ENCODE data around the gene TMEM184A. TPM values are rescaled to one million over a fixed set of nuclear protein-coding genes. Genes with fewer than 3 reads are reported as not detected.

The TMEM184A gene
- total and polyA plus RNA-seq, 9 donors, result 0.45 to 4.2 (median 0.57) TPM

- 69% methylated on average over 19 of the region's 19 CpGs for WGBS (ENCODE audit: insufficient coverage)
- no peaks in the 10 kb centered on the region for H3K9me3 ChIP-seq (replicated peaks; ENCODE audit: control insufficient read depth, low read depth, low read length)
- no peak overlapping the region for H3K27ac ChIP-seq (ENCODE audit: low read length)
- no peak for DNase-seq
- H3K4me1 ChIP-seq (ENCODE audit: control insufficient read depth, insufficient read depth, low read length), result peaks cover 3% of the 10 kb centered on the region
- no peak overlapping the region for H3K4me3 ChIP-seq (ENCODE audit: low read length)
- peaks cover 2% of the 10 kb centered on the region for H3K27me3 ChIP-seq (ENCODE audit: control insufficient read depth, insufficient read depth, low read length)
- no peaks in the 10 kb centered on the region for H3K36me3 ChIP-seq (ENCODE audit: control insufficient read depth, insufficient read depth, low read length)
Measured at GRCh38 chr7:1580422-1581030, 24.5 kb upstream of the TMEM184A start.

GRCh38 chr7:1579481-1580421 lies 23.7 kb upstream of the TMEM184A start:
- H3K4me1 ChIP-seq (ENCODE audit: control insufficient read depth, insufficient read depth, low read length), result peaks cover 3% of the 10 kb centered on the region
- DNase-seq, result peak; percentile 80
- no peaks in the 10 kb centered on the region for H3K36me3 ChIP-seq (ENCODE audit: control insufficient read depth, insufficient read depth, low read length)
- peaks cover 2% of the 10 kb centered on the region for H3K27me3 ChIP-seq (ENCODE audit: control insufficient read depth, insufficient read depth, low read length)
- no peak overlapping the region for H3K4me3 ChIP-seq (ENCODE audit: low read length)
- WGBS (ENCODE audit: insufficient coverage), result 29% methylated on average over 10 of the region's 14 CpGs
- H3K9me3 ChIP-seq (replicated peaks; ENCODE audit: control insufficient read depth, low read depth, low read length), result no peaks in the 10 kb centered on the region
- H3K27ac ChIP-seq (ENCODE audit: low read length), result no peak overlapping the region

GRCh38 chr7:1578513-1578912 lies 22.5 kb upstream of the TMEM184A start:
- Histone ChIP-seq H3K36me3 (ENCODE audit: control insufficient read depth, insufficient read depth, low read length) (no peaks in the 10 kb centered on the region), H3K9me3 (replicated peaks; ENCODE audit: control insufficient read depth, low read depth, low read length) (no peaks in the 10 kb centered on the region), H3K4me1 (ENCODE audit: control insufficient read depth, insufficient read depth, low read length) (peaks cover 3% of the 10 kb centered on the region), H3K27me3 (ENCODE audit: control insufficient read depth, insufficient read depth, low read length) (peaks cover 2% of the 10 kb centered on the region), H3K27ac (ENCODE audit: low read length) (no peak overlapping the region), H3K4me3 (ENCODE audit: low read length) (no peak overlapping the region)
- DNase-seq, result no peak
- WGBS (ENCODE audit: insufficient coverage), result 94% methylated on average over 4 of the region's 6 CpGs

DNA sequence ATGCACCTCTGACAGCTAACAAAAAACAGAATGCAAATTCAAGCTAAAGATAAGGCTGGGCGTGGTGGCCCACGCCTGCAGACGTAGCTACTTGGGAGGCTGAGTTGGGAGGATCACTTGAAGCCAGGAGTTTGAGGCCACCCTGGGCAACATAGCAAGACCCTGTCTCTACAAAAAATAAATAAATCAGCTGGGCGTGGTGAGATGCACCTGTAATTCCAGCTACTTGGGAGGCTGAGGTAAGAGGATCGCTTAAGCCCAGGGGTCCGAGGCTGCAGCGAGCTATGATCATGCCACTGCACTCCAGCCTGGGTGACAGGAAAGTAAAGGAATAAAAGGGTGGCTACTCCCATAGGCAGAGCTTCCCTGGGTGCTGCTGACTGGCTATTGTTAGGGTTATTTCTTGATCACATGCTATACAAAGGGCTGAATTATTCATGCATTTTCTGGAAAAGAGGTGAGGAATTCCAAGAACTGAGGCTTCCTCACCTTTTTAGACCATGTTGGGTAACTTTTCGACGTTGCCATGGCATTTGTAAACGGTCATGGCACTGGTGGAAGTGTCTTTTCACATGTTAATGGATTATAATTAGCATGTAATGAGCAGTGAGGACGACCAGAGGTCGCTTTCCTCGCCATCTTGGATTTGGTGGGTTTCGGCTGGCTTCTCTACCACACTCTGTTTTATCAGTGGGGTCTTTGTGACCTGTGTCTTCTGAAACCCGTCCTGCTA lies 20.7 kb upstream of the TMEM184A start:
- H3K4me1 ChIP-seq (ENCODE audit: control insufficient read depth, insufficient read depth, low read length), result peaks cover 6% of the 10 kb centered on the region
- WGBS (ENCODE audit: insufficient coverage), result 34% methylated on average over 6 of the region's 15 CpGs
- H3K36me3 ChIP-seq (ENCODE audit: control insufficient read depth, insufficient read depth, low read length), result no peaks in the 10 kb centered on the region
- DNase-seq, result no peak
- H3K9me3 ChIP-seq (replicated peaks; ENCODE audit: control insufficient read depth, low read depth, low read length), result no peaks in the 10 kb centered on the region
- H3K27ac ChIP-seq (ENCODE audit: low read length), result no peak overlapping the region
- H3K27me3 ChIP-seq (ENCODE audit: control insufficient read depth, insufficient read depth, low read length), result peaks cover 2% of the 10 kb centered on the region
- no peak overlapping the region for H3K4me3 ChIP-seq (ENCODE audit: low read length)

DNA sequence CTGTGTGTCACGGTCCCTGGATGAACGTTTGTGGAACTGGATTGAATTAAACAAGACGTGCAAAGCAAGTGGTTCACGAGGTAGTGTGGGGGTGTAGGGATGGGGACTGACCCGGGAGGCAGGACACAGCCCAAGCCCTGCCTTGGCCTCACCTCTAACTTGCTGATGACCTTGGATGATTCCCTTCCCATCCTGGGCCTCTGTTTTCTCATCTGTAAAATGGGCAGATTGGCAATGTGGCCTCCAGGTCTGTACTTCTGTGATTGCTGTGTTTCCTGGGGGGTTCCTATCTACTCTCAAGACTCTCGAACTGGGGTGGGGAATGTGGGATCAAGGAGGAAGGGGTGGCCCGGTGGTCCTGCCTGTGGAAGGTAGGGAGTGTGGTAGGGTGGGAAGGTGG lies 19.8 kb upstream of the TMEM184A start:
- Histone ChIP-seq H3K27ac (ENCODE audit: low read length) (no peak overlapping the region), H3K36me3 (ENCODE audit: control insufficient read depth, insufficient read depth, low read length) (no peaks in the 10 kb centered on the region), H3K27me3 (ENCODE audit: control insufficient read depth, insufficient read depth, low read length) (peaks cover 2% of the 10 kb centered on the region), H3K4me3 (ENCODE audit: low read length) (no peak overlapping the region), H3K4me1 (ENCODE audit: control insufficient read depth, insufficient read depth, low read length) (peaks cover 14% of the 10 kb centered on the region), H3K9me3 (replicated peaks; ENCODE audit: control insufficient read depth, low read depth, low read length) (no peaks in the 10 kb centered on the region)
- DNase-seq, result no peak
- WGBS (ENCODE audit: insufficient coverage), result 77% methylated on average over 7 of the region's 7 CpGs

DNA sequence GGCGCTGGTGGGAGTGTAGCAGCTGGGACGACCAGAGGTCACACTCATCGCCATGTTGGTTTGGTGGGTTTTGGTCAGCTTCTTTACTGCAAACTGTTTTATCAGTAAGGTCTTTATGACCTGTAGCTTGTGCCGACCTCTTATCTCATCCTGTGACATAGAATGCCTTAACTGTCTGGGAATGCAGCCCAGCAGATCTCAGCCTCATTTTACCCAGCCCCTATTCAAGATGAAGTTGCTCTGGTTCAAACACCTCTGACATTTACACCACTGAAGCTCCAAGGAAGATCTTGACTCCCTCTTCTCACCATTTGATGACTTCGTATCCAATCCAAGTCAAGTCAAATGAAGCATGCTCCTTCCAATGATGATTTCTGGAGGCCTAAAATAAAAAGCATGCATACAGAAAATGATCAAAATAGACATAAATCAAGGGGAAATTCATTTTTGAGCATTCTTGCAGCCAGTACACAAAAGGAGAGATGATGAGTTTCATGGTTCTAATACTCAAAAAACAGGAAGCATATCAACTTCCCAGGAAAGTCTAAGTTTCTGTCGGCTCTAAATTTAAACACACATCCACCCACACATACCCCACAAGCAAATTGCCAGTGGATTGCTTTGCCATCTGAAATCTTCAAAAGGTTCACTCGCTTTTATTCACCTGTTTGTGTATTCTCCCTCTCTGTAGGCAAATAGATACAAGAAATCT lies 16.3 kb upstream of the TMEM184A start:
- no peak overlapping the region for H3K27ac ChIP-seq (ENCODE audit: low read length)
- WGBS (ENCODE audit: insufficient coverage), result 53% methylated on average over 2 of the region's 7 CpGs
- H3K27me3 ChIP-seq (ENCODE audit: control insufficient read depth, insufficient read depth, low read length), result no peaks in the 10 kb centered on the region
- peaks cover 36% of the 10 kb centered on the region for H3K4me1 ChIP-seq (ENCODE audit: control insufficient read depth, insufficient read depth, low read length)
- no peak overlapping the region for H3K4me3 ChIP-seq (ENCODE audit: low read length)
- H3K9me3 ChIP-seq (replicated peaks; ENCODE audit: control insufficient read depth, low read depth, low read length), result no peaks in the 10 kb centered on the region
- peaks cover 8% of the 10 kb centered on the region for H3K36me3 ChIP-seq (ENCODE audit: control insufficient read depth, insufficient read depth, low read length)
- no peak for DNase-seq

- H3K9me3 ChIP-seq (replicated peaks; ENCODE audit: control insufficient read depth, low read depth, low read length), result no peaks in the 10 kb centered on the region
- H3K27me3 ChIP-seq (ENCODE audit: control insufficient read depth, insufficient read depth, low read length), result no peaks in the 10 kb centered on the region
- H3K4me3 ChIP-seq (ENCODE audit: low read length), result peak within 1 kb of the TSS; percentile 97
- peak; percentile 96 for DNase-seq
- WGBS (ENCODE audit: insufficient coverage), result under 1% methylated on average over 95 of the region's 95 CpGs
- H3K36me3 ChIP-seq (ENCODE audit: control insufficient read depth, insufficient read depth, low read length), result peaks cover 29% of the 10 kb centered on the region
- peaks cover 45% of the 10 kb centered on the region for H3K4me1 ChIP-seq (ENCODE audit: control insufficient read depth, insufficient read depth, low read length)
- peak within 1 kb of the TSS; percentile 97 for H3K27ac ChIP-seq (ENCODE audit: low read length)
Measured at GRCh38 chr7:1569833-1570632, 14.0 kb upstream of the TMEM184A start, which contains the start of gene PSMG3. PSMG3 (minus strand) TSS chr7:1570032; CDS start chr7:1569339, 693 bp downstream.

DNA sequence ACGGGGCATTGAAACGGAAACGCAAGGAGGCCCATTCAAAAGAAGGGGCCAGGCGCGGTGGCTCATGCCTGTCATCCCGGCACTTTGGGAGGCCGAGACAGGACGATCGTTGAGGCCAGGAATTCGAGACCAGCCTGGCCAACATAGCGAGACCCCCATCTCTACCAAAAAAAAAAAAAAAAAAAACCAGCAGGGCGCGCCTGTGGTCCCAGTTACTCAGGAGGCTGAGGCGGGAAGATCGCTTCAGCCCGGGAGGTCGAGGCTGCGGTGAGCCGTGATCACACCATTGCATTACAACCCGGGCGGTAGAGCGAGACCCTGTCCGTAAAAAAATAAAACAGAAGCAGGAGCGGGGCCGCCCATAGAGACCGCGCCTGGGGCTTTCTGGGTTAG lies 13.4 kb upstream of the TMEM184A start:
- peak overlapping the region; percentile 54 for H3K4me3 ChIP-seq (ENCODE audit: low read length)
- 13% methylated on average over 17 of the region's 27 CpGs for WGBS (ENCODE audit: insufficient coverage)
- H3K27me3 ChIP-seq (ENCODE audit: control insufficient read depth, insufficient read depth, low read length), result no peaks in the 10 kb centered on the region
- peak overlapping the region; percentile 52 for H3K27ac ChIP-seq (ENCODE audit: low read length)
- DNase-seq, result no peak
- H3K9me3 ChIP-seq (replicated peaks; ENCODE audit: control insufficient read depth, low read depth, low read length), result no peaks in the 10 kb centered on the region
- H3K4me1 ChIP-seq (ENCODE audit: control insufficient read depth, insufficient read depth, low read length), result peaks cover 45% of the 10 kb centered on the region
- H3K36me3 ChIP-seq (ENCODE audit: control insufficient read depth, insufficient read depth, low read length), result peaks cover 31% of the 10 kb centered on the region

DNA sequence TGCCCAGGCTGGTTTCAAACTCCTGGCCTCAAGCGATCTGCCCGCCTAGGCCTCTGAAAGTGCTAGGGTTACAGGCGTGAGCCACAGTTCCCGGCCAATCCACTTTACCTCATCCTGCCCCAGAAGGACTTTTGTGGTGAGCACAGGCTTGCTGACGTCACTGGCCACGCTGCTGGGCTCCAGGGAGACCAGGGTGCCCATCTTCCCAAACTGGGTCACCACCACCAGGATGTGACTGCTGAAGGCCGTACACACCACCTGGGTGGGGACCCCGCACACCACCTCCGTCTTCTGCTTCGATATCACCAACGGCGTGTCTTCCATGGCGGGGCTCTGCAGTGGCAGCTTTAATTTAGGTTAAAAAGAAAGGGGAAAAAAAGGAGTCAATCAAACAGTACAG lies 13.0 kb upstream of the TMEM184A start:
- H3K27ac ChIP-seq (ENCODE audit: low read length), result peak overlapping the region; percentile 52
- 68% methylated on average over 10 of the region's 13 CpGs for WGBS (ENCODE audit: insufficient coverage)
- H3K9me3 ChIP-seq (replicated peaks; ENCODE audit: control insufficient read depth, low read depth, low read length), result no peaks in the 10 kb centered on the region
- peaks cover 31% of the 10 kb centered on the region for H3K36me3 ChIP-seq (ENCODE audit: control insufficient read depth, insufficient read depth, low read length)
- no peaks in the 10 kb centered on the region for H3K27me3 ChIP-seq (ENCODE audit: control insufficient read depth, insufficient read depth, low read length)
- DNase-seq, result no peak
- peaks cover 45% of the 10 kb centered on the region for H3K4me1 ChIP-seq (ENCODE audit: control insufficient read depth, insufficient read depth, low read length)
- H3K4me3 ChIP-seq (ENCODE audit: low read length), result peak overlapping the region; percentile 54
